Daoy (cell line): Measurements from ENCODE around the gene CCDC57. TPM values are rescaled to one million over a fixed set of nuclear protein-coding genes. Genes with fewer than 3 reads are reported as not detected.
"Not testable (repeated sequence)": the region's sequence is repeated elsewhere in the genome, so short reads cannot be mapped to it uniquely, and the experiment has no call there.

Source experiments
- DNase-seq: peaks from one replicate; pipeline ENCODE4 v3.0.0-alpha.2; 2015; ENCODE audit warnings: low read depth
- total RNA-seq: library from RNA; depleted of rRNA; stranded (reverse); fragments of >200 nt; shearing (Covaris generic); gene quantifications from 2 replicates; pipeline ENCODE4 v1.2.3, GENCODE V29; 2014

Gene CCDC57
- total RNA-seq, 1 experiment from 2014 or later: 7.9 TPM

GRCh38 chr17:82153745-82154375, 58.8 kb downstream of the CCDC57 start:
- DNase-seq: peak; percentile 77

- no peak for DNase-seq
These were observed 59.3 kb downstream of the CCDC57 start for GRCh38 chr17:82153295-82153691.

GRCh38 chr17:82152556-82153294, 59.9 kb downstream of the CCDC57 start:
- no peak for DNase-seq

- DNase-seq: no peak
These were observed 60.5 kb downstream of the CCDC57 start for GRCh38 chr17:82152114-82152513.

- no peak for DNase-seq
These were observed 61.3 kb downstream of the CCDC57 start for GRCh38 chr17:82151106-82151957.

GRCh38 chr17:82149401-82150099, 63.1 kb downstream of the CCDC57 start:
- no peak for DNase-seq

GRCh38 chr17:82148997-82149396, 63.6 kb downstream of the CCDC57 start:
- DNase-seq: no peak

GRCh38 chr17:82148011-82148410, 64.6 kb downstream of the CCDC57 start:
- DNase-seq: no peak

- DNase-seq: no peak
These were observed 65.7 kb downstream of the CCDC57 start for GRCh38 chr17:82146663-82147654.

GRCh38 chr17:82145550-82146155, 67.0 kb downstream of the CCDC57 start:
- DNase-seq: no peak

- DNase-seq: no peak
These were observed 69.3 kb downstream of the CCDC57 start for GRCh38 chr17:82143333-82143732.

- not testable (repeated sequence) for DNase-seq
These were observed 72.7 kb downstream of the CCDC57 start for GRCh38 chr17:82139961-82140360.

- no peak for DNase-seq
These were observed 74.1 kb downstream of the CCDC57 start for GRCh38 chr17:82138511-82138992.

- no peak for DNase-seq
These were observed 78.5 kb downstream of the CCDC57 start for GRCh38 chr17:82134101-82134500.

GRCh38 chr17:82133166-82133953, 79.3 kb downstream of the CCDC57 start:
- not testable (repeated sequence) for DNase-seq

GRCh38 chr17:82129095-82129494, 83.5 kb downstream of the CCDC57 start:
- DNase-seq: no peak

GRCh38 chr17:82128287-82128686, 84.4 kb downstream of the CCDC57 start:
- DNase-seq: no peak

GRCh38 chr17:82127704-82128103, 84.9 kb downstream of the CCDC57 start:
- no peak for DNase-seq

GRCh38 chr17:82127315-82127595, 85.4 kb downstream of the CCDC57 start:
- no peak for DNase-seq
